Inflammatory macrophage treated with lipopolysaccharide for 4 hours (primary cell): ENCODE measurements around the gene CARS1.

ENCODE experiments used
- DNase-seq: peaks from one replicate; pipeline ENCODE4 v3.0.0-alpha.2; 2020

The CARS1 gene

GRCh38 chr11:2952290-2952689, 104.9 kb downstream of the CARS1 start:
- peak; percentile 42 for DNase-seq

- DNase-seq, result no peak
Measured at GRCh38 chr11:2951231-2952110, 105.8 kb downstream of the CARS1 start.
